Neural cell (in vitro differentiated cells): ENCODE results near the gene NPAS3. TPM values are rescaled to one million over a fixed set of nuclear protein-coding genes. Genes with fewer than 3 reads are reported as not detected.

Source experiments
- H2AFZ ChIP-seq: fragments of 200-600, 300-800 bp; sonication (generic), shearing (Covaris generic); 2 replicates; pipeline ENCODE4 v1.6.0; 2014; ENCODE audit warnings: low read depth, mild to moderate bottlenecking, antibody characterized with exemption, low read length, moderate library complexity
- H3F3A ChIP-seq: fragments of 200-600 bp; shearing (Covaris generic); 2 replicates; pipeline ENCODE4 v1.6.1; 2016; ENCODE audit warnings: mild to moderate bottlenecking, moderate library complexity, mixed read lengths, antibody characterized with exemption, low read length; ENCODE audit not compliant: insufficient read depth, poor library complexity, severe bottlenecking
- H3K27ac ChIP-seq: fragments of 200-600, 300-800 bp; sonication (generic), shearing (Covaris generic); 2 replicates; pipeline ENCODE4 v1.5.1; 2014; ENCODE audit warnings: mild to moderate bottlenecking, low read length, moderate library complexity
- H3K27me3 ChIP-seq: fragments of 300-800, 200-600 bp; sonication (generic), shearing (Covaris generic); 2 replicates; pipeline ENCODE4 v1.6.0; 2014; ENCODE audit warnings: mild to moderate bottlenecking, low read depth, low read length, moderate library complexity; ENCODE audit not compliant: insufficient read depth
- H3K36me3 ChIP-seq: fragments of 300-800, 200-600 bp; sonication (generic), shearing (Covaris generic); 2 replicates; pipeline ENCODE4 v1.5.1; 2014; ENCODE audit warnings: mild to moderate bottlenecking, antibody characterized with exemption, low read length, moderate library complexity; ENCODE audit not compliant: insufficient read depth
- H3K4me2 ChIP-seq: fragments of 300-800, 200-600 bp; sonication (generic), shearing (Covaris generic); 2 replicates; pipeline ENCODE4 v1.6.0; 2014; ENCODE audit warnings: mild to moderate bottlenecking, low read length
- H3K4me3 ChIP-seq: fragments of 300-800, 200-600 bp; sonication (generic), shearing (Covaris generic); 2 replicates; pipeline ENCODE4 v1.5.1; 2014; ENCODE audit warnings: mild to moderate bottlenecking, low read length, moderate library complexity
- H3K79me2 ChIP-seq: fragments of 200-600 bp; shearing (Covaris generic); replicated peaks from 2 replicates; pipeline ENCODE4 v1.6.0; 2014; ENCODE audit warnings: mild to moderate bottlenecking, low read length, moderate library complexity; ENCODE audit not compliant: insufficient read depth
- H3K9ac ChIP-seq: fragments of 300-800, 200-600 bp; sonication (generic), shearing (Covaris generic); 2 replicates; pipeline ENCODE4 v1.6.1; 2016; ENCODE audit warnings: mild to moderate bottlenecking, low read length, mixed read lengths
- H3K9me2 ChIP-seq: fragments of 200-600 bp; shearing (Covaris generic); 2 replicates; pipeline ENCODE4 v1.6.1; 2016; ENCODE audit warnings: mild to moderate bottlenecking, low read length, mixed read lengths; ENCODE audit not compliant: insufficient read depth
- H3K9me3 ChIP-seq: fragments of 200-600, 300-800 bp; sonication (generic), shearing (Covaris generic); 2 replicates; pipeline ENCODE4 v1.6.1; 2016; ENCODE audit warnings: mild to moderate bottlenecking, mixed run types, low read length, moderate library complexity, mixed read lengths
- H4K20me1 ChIP-seq: fragments of 200-600 bp; shearing (Covaris generic); 2 replicates; pipeline ENCODE4 v1.6.1; 2016; ENCODE audit warnings: mild to moderate bottlenecking, mixed run types; ENCODE audit not compliant: insufficient read depth
- CTCF ChIP-seq: fragments of 450-650 bp; IDR thresholded peaks from 2 replicates; pipeline ENCODE4 v1.5.1; 2014; ENCODE audit warnings: antibody characterized with exemption, mild to moderate bottlenecking, moderate library complexity; ENCODE audit not compliant: poor library complexity, severe bottlenecking
- EP300 ChIP-seq: fragments of 450-650 bp; conservative IDR thresholded peaks from 2 replicates; pipeline ENCODE4 v1.6.1; 2014; ENCODE audit warnings: antibody characterized with exemption, mild to moderate bottlenecking, moderate library complexity; ENCODE audit not compliant: poor library complexity, severe bottlenecking
- EZH2 ChIP-seq: fragments of 200-600, 300-800 bp; shearing (Covaris generic), sonication (generic); IDR thresholded peaks from 2 replicates; pipeline ENCODE4 v1.6.1; 2014; ENCODE audit warnings: antibody characterized with exemption, low read length, borderline replicate concordance, mild to moderate bottlenecking; ENCODE audit not compliant: insufficient read depth, poor library complexity, severe bottlenecking
- MXI1 ChIP-seq: fragments of 450-650 bp; conservative IDR thresholded peaks from 2 replicates; pipeline ENCODE4 v1.6.1; 2014; ENCODE audit warnings: antibody characterized with exemption, mild to moderate bottlenecking; ENCODE audit not compliant: poor library complexity, severe bottlenecking
- POLR2AphosphoS5 ChIP-seq: IDR thresholded peaks from 2 replicates; pipeline ENCODE4 v1.6.1; 2012
- RAD21 ChIP-seq: fragments of 450-650 bp; conservative IDR thresholded peaks from 2 replicates; pipeline ENCODE4 v1.6.1; 2014; ENCODE audit warnings: antibody characterized with exemption, mild to moderate bottlenecking, moderate library complexity
- SMC3 ChIP-seq: fragments of 450-650 bp; conservative IDR thresholded peaks from 2 replicates; pipeline ENCODE4 v1.6.1; 2014; ENCODE audit warnings: antibody characterized with exemption, mild to moderate bottlenecking, moderate library complexity; ENCODE audit not compliant: poor library complexity
- TAF1 ChIP-seq: IDR thresholded peaks from 2 replicates; pipeline ENCODE4 v1.6.1; 2012; ENCODE audit warnings: low read depth
- polyA plus RNA-seq: library from polyadenylated mRNA; depleted of rRNA; stranded (reverse); fragments of >200 nt; gene quantifications from 2 replicates; pipeline ENCODE4 v1.2.3, GENCODE V29; 2014
- TF ChIP-seq, protein P1 (sequence below): IDR thresholded peaks from 2 replicates; pipeline ENCODE4 v1.6.1; 2012; ENCODE audit warnings: borderline replicate concordance

NPAS3 gene
- polyA plus RNA-seq, 1 donor from 2014 or later: 1.3 TPM

DNA sequence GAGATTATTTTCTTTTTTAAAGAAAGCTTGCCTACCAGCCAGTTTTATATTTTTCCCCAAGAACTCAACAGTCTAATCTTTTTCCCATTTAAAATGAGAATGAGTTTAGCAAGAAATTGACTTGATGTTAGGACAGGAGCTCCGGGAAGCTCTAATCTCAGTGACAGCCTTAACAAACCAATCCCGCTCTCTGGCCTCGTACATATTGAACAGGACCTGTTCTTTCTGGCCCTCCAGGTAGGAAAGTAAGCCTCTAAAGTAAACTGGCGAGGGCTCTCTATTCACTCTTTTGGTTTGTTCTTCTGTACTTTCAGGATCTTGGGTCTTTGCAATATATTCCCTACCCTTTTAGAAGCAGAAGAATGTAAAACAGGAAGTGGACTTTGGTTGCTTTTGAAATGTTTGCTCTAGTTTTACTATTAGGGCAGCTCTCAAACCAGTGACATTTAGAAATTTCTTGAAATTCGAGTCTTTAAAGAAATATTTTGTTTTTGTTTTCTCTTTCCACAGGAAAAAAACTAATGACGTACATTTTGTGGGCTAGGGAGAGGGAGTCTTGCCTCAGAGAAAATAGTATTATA is 17.9 kb upstream of the NPAS3 start:
- H3K27me3 ChIP-seq: no peaks in the 10 kb centered on the region
- no peaks in the 10 kb centered on the region for H3K79me2 ChIP-seq
- no peaks in the 10 kb centered on the region for H3K9me2 ChIP-seq
- no peak overlapping the region for H2AFZ ChIP-seq
- H3K4me3 ChIP-seq: no peak overlapping the region
- H3K4me2 ChIP-seq: no peak overlapping the region
- H3F3A ChIP-seq: no peaks in the 10 kb centered on the region
- H3K9ac ChIP-seq: no peak overlapping the region
- H4K20me1 ChIP-seq: no peaks in the 10 kb centered on the region
- H3K9me3 ChIP-seq: no peaks in the 10 kb centered on the region
- H3K36me3 ChIP-seq: no peaks in the 10 kb centered on the region
- no peak overlapping the region for H3K27ac ChIP-seq
- TF ChIP-seq POLR2AphosphoS5: no peak
- no peak for TF ChIP-seq EP300
- TF ChIP-seq MXI1: no peak
- no peak for TF ChIP-seq EZH2
- TF ChIP-seq, protein P1, sequence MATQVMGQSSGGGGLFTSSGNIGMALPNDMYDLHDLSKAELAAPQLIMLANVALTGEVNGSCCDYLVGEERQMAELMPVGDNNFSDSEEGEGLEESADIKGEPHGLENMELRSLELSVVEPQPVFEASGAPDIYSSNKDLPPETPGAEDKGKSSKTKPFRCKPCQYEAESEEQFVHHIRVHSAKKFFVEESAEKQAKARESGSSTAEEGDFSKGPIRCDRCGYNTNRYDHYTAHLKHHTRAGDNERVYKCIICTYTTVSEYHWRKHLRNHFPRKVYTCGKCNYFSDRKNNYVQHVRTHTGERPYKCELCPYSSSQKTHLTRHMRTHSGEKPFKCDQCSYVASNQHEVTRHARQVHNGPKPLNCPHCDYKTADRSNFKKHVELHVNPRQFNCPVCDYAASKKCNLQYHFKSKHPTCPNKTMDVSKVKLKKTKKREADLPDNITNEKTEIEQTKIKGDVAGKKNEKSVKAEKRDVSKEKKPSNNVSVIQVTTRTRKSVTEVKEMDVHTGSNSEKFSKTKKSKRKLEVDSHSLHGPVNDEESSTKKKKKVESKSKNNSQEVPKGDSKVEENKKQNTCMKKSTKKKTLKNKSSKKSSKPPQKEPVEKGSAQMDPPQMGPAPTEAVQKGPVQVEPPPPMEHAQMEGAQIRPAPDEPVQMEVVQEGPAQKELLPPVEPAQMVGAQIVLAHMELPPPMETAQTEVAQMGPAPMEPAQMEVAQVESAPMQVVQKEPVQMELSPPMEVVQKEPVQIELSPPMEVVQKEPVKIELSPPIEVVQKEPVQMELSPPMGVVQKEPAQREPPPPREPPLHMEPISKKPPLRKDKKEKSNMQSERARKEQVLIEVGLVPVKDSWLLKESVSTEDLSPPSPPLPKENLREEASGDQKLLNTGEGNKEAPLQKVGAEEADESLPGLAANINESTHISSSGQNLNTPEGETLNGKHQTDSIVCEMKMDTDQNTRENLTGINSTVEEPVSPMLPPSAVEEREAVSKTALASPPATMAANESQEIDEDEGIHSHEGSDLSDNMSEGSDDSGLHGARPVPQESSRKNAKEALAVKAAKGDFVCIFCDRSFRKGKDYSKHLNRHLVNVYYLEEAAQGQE: no peak
- TF ChIP-seq SMC3: no peak
- TF ChIP-seq TAF1: no peak
- no peak for TF ChIP-seq RAD21

DNA sequence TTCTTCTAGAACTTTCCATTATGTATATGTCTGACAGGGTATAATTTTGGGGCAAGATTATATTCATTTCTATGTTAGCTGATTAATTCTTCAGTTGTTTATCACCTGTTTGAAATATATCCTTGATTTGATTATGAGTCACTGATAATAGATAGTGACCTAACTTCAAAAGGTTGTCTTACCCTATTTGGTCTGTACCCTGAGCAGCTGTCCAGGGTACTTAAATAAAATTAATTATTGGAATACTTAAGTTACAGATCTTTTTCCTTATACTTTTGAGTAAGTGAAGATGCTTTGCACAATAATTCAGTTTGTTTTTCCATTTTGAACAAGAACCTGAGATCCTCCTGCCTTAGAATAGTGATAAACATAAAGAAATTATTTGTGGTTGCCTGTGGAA is 13.2 kb upstream of the NPAS3 start:
- H3K4me2 ChIP-seq: no peak overlapping the region
- H3K9me2 ChIP-seq: no peaks in the 10 kb centered on the region
- H3K27ac ChIP-seq: no peak overlapping the region
- no peak for TF ChIP-seq CTCF
- no peak for TF ChIP-seq EP300
- TF ChIP-seq EZH2: no peak
- TF ChIP-seq POLR2AphosphoS5: no peak
- no peaks in the 10 kb centered on the region for H3K79me2 ChIP-seq
- no peaks in the 10 kb centered on the region for H3K9me3 ChIP-seq
- no peak overlapping the region for H3K9ac ChIP-seq
- H3F3A ChIP-seq: no peaks in the 10 kb centered on the region
- H3K36me3 ChIP-seq: no peaks in the 10 kb centered on the region
- no peaks in the 10 kb centered on the region for H4K20me1 ChIP-seq
- H2AFZ ChIP-seq: no peak overlapping the region
- H3K4me3 ChIP-seq: no peak overlapping the region
- peaks cover 5% of the 10 kb centered on the region for H3K27me3 ChIP-seq
